Endodermal cell (in vitro differentiated cells): ENCODE data around the gene ZNF616. TPM values are rescaled to one million over a fixed set of nuclear protein-coding genes. Genes with fewer than 3 reads are reported as not detected.

Experiments
- DNase-seq: peaks from one replicate; pipeline ENCODE4 v3.0.0-alpha.2; 2017
- H3K27ac ChIP-seq: 2 replicates; pipeline ENCODE4 v1.5.1; 2013; ENCODE audit warnings: mild to moderate bottlenecking, low read depth, low read length, moderate library complexity
- H3K27me3 ChIP-seq: 2 replicates; pipeline ENCODE4 v1.6.1; 2013; ENCODE audit warnings: mild to moderate bottlenecking, low read length, moderate library complexity; ENCODE audit not compliant: insufficient read depth, control insufficient read depth, poor library complexity, severe bottlenecking
- H3K36me3 ChIP-seq: 2 replicates; pipeline ENCODE4 v1.7.0; 2013; ENCODE audit warnings: mild to moderate bottlenecking, low read length, moderate library complexity; ENCODE audit not compliant: control insufficient read depth, insufficient read depth
- H3K4me1 ChIP-seq: one replicate; pipeline ENCODE4 v1.7.0; 2013; ENCODE audit warnings: low read length; ENCODE audit not compliant: control insufficient read depth, insufficient read depth
- H3K4me3 ChIP-seq: 2 replicates; pipeline ENCODE4 v1.5.1; 2013; ENCODE audit warnings: mild to moderate bottlenecking, low read length, moderate library complexity
- H3K9ac ChIP-seq: 2 replicates; pipeline ENCODE4 v1.6.1; 2013; ENCODE audit warnings: mild to moderate bottlenecking, low read length, moderate library complexity; ENCODE audit not compliant: poor library complexity, severe bottlenecking; ENCODE audit errors: extremely low read depth
- H3K9me3 ChIP-seq: 2 replicates; pipeline ENCODE4 v1.6.1; 2013; ENCODE audit warnings: mild to moderate bottlenecking, low read length, moderate library complexity; ENCODE audit not compliant: control insufficient read depth
- H3K27ac Mint-ChIP-seq: 2 replicates; pipeline ENCODE4 v1.8.0; 2020; ENCODE audit warnings: mixed read lengths
- H3K27me3 Mint-ChIP-seq: 2 replicates; pipeline ENCODE4 v1.8.0; 2021; ENCODE audit warnings: mild to moderate bottlenecking, mixed read lengths; ENCODE audit not compliant: insufficient read depth
- H3K36me3 Mint-ChIP-seq: 2 replicates; pipeline ENCODE4 v1.8.0; 2020; ENCODE audit warnings: low read depth, mixed read lengths
- H3K4me1 Mint-ChIP-seq: 2 replicates; pipeline ENCODE4 v1.8.0; 2020; ENCODE audit warnings: mixed read lengths
- H3K4me3 Mint-ChIP-seq: 2 replicates; pipeline ENCODE4 v1.8.0; 2020; ENCODE audit warnings: mild to moderate bottlenecking, moderate library complexity, mixed read lengths
- H3K9me3 Mint-ChIP-seq: 2 replicates; pipeline ENCODE4 v1.8.0; 2020; ENCODE audit warnings: mild to moderate bottlenecking, mixed read lengths
- WGBS, 2 experiments: methylation state at CpG; one replicate each; pipeline versions ENCODE4 v1.1.5 to v1.1.7; 2013; ENCODE audit warnings: missing lambda C conversion rate in 2 of 2, mixed read lengths in 1 of 2; ENCODE audit not compliant: insufficient coverage in 1 of 2, insufficient read length in 1 of 2; 5-methylcytosine and 5-hydroxymethylcytosine counted together
- total RNA-seq, 2 donors: library from RNA; stranded (reverse); fragmentation: NEBNext Ultra II Directional in 1 of 2; extraction: Animal tissue kit (Norgen Biotek cat#: 25700) in 1 of 2; gene quantifications; 2 replicates in 1 of 2; 3 replicates in 1 of 2; pipeline ENCODE4 v1.2.1, GENCODE V29; 2021
- TF ChIP-seq, protein P1 (sequence below): fragments of 200-600 bp; sonication (generic); conservative IDR thresholded peaks from 2 replicates; pipeline ENCODE4 v1.5.0; 2021; ENCODE audit warnings: antibody characterized with exemption, mild to moderate bottlenecking

ZNF616 gene
- total RNA-seq, 2 donors from 2014 or later = 23.5 to 24.5 TPM

DNA sequence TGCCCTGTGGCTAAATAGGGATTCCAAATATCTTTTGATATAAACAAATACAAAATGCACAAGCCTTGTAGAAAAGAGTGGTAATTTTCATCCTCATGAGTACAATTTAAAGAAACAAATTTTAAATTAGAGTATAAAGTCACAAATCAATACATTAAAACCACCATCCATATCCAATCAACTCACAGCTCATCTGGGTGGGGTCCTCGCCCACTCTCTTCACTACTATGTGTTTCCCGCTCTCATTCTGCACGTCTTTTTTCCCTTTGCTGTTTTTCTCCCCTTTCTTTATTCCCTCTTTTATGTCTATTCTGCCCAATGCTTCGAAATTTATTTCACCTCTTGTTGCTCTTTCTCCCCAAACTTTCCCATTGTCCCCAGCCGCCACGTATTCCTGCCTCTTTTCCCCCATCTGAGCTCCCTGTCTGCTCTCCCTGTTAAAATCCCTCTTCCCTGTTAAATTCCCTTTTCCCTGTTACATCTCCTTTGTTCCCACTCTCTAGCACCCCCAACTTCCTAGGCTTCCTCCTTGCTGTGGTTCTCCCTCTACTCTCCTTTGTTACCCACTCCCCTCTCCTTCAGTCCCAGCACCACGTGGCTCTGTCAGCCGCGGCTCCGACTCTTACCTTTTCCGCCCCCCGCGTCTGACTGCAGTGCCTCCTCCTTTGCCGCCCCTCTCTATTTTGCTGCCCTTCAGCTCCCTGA is 1.3 kb downstream of the ZNF616 start:
- Mint-ChIP-seq H3K27me3 (no peaks in the 10 kb centered on the region), H3K4me1 (peaks cover 11% of the 10 kb centered on the region), H3K27ac (peak overlapping the region; percentile 97), H3K36me3 (peaks cover 40% of the 10 kb centered on the region), H3K9me3 (peaks cover 49% of the 10 kb centered on the region), H3K4me3 (peak overlapping the region; percentile 90)
- peak overlapping the region; percentile 94 for H3K9ac ChIP-seq
- peak overlapping the region; percentile 100 for H3K4me3 ChIP-seq
- peaks cover 39% of the 10 kb centered on the region for H3K36me3 ChIP-seq
- H3K27ac ChIP-seq = peak overlapping the region; percentile 75
- H3K4me1 ChIP-seq = no peaks in the 10 kb centered on the region
- TF ChIP-seq, protein P1, sequence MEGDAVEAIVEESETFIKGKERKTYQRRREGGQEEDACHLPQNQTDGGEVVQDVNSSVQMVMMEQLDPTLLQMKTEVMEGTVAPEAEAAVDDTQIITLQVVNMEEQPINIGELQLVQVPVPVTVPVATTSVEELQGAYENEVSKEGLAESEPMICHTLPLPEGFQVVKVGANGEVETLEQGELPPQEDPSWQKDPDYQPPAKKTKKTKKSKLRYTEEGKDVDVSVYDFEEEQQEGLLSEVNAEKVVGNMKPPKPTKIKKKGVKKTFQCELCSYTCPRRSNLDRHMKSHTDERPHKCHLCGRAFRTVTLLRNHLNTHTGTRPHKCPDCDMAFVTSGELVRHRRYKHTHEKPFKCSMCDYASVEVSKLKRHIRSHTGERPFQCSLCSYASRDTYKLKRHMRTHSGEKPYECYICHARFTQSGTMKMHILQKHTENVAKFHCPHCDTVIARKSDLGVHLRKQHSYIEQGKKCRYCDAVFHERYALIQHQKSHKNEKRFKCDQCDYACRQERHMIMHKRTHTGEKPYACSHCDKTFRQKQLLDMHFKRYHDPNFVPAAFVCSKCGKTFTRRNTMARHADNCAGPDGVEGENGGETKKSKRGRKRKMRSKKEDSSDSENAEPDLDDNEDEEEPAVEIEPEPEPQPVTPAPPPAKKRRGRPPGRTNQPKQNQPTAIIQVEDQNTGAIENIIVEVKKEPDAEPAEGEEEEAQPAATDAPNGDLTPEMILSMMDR = no peak
- H3K9me3 ChIP-seq = peaks cover 64% of the 10 kb centered on the region
- WGBS, 2 experiments = 17 to 44% methylated on average over 7 to 14 of the region's 14 CpGs
- H3K27me3 ChIP-seq = no peaks in the 10 kb centered on the region
- DNase-seq = peak; percentile 85

- 97% methylated on average over 3 of the region's 3 CpGs; no CpG with 5 or more reads in 1 of the 2 experiments for WGBS, 2 experiments
- Histone ChIP-seq H3K4me3 (peak overlapping the region; percentile 68), H3K36me3 (peaks cover 99% of the 10 kb centered on the region), H3K27ac (no peak overlapping the region), H3K27me3 (no peaks in the 10 kb centered on the region), H3K4me1 (no peaks in the 10 kb centered on the region), H3K9me3 (peaks cover 100% of the 10 kb centered on the region), H3K9ac (no peak overlapping the region)
- Mint-ChIP-seq H3K4me1 (no peaks in the 10 kb centered on the region), H3K27ac (no peak overlapping the region), H3K36me3 (peaks cover 96% of the 10 kb centered on the region), H3K9me3 (peaks cover 97% of the 10 kb centered on the region), H3K4me3 (no peak overlapping the region), H3K27me3 (no peaks in the 10 kb centered on the region)
- TF ChIP-seq, protein P1 = no peak
- DNase-seq = no peak
Measured at GRCh38 chr19:52120286-52120685, 19.5 kb downstream of the ZNF616 start.

DNA sequence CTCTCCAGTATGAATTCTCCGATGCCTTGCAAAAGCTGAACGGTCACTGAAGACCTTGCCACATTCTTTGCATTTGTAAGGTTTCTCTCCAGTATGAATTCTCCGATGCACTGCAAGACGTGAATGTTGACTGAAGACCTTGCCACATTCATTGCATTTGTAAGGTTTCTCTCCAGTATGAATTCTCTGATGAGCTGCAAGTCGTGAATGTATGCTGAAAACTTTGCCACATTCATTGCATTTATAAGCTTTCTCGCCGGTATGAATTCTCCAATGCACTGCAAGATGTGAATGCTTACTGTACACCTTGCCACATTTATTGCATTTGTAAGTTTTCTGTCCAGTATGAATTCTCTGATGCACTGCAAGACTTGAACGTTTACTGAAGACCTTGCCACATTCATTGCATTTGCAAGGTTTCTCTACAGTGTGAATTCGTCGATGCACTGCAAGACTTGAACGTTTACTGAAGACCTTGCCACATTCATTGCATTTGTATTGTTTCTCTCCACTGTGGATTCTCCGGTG is 24.1 kb downstream of the ZNF616 start:
- peaks cover 77% of the 10 kb centered on the region for H3K36me3 ChIP-seq
- WGBS, 2 experiments = 92 to 95% methylated on average over 12 of the region's 12 CpGs
- peak overlapping the region; percentile 70 for H3K4me3 ChIP-seq
- H3K27me3 ChIP-seq = no peaks in the 10 kb centered on the region
- H3K27ac Mint-ChIP-seq = no peak overlapping the region
- H3K9ac ChIP-seq = no peak overlapping the region
- peaks cover 98% of the 10 kb centered on the region for H3K9me3 Mint-ChIP-seq
- TF ChIP-seq, protein P1 = no peak
- H3K27ac ChIP-seq = no peak overlapping the region
- H3K4me1 Mint-ChIP-seq = no peaks in the 10 kb centered on the region
- H3K4me1 ChIP-seq = no peaks in the 10 kb centered on the region
- H3K9me3 ChIP-seq = peaks cover 100% of the 10 kb centered on the region
- peaks cover 8% of the 10 kb centered on the region for H3K27me3 Mint-ChIP-seq
- H3K4me3 Mint-ChIP-seq = no peak overlapping the region
- DNase-seq = no peak
- H3K36me3 Mint-ChIP-seq = peaks cover 79% of the 10 kb centered on the region
